Measurements from ENCODE around the gene ABCG1.

Gene ABCG1

DNA sequence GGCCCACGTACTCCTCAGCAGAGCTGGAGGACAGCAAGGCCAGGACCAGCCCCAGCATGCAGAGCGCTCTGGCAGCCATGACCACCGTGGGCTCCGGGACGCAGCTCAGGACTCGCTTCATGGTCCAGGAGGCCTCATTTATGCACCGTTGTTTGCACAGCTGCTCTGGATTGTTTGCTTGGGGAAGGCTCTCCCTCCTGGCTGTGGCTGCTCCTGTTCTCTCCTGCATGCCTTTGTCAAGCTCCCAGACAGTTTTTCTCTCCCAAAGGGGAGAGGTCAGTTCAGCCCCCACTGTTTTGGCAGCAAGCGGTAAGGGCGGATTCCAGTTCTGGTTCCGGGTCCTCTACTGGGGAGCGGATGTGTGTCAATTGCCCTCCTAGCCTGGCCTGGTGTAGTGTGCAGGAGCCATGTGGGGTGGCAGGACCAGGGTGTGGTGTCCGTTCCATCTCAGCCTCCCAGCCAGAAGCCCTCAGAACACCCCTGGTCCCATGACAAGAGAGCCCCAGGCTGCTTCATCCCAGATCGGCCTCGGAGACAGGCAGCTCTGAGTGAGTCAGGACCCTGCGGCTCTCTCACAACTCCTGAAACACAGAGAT lies 96.5 kb downstream of the ABCG1 start, which contains the start of gene TFF3:
TFF3 (minus strand) TSS at position 114 of the 596 bp plus-strand sequence; CDS start at position 79, 35 bp downstream.
- in situ Hi-C loops (cut with MboI; ENCODE audit: low pct_unique_long_range_greater_than_20kb, low sequenced_read_pairs, unreplicated experiment) = loop anchor here (10.0 kb wide), 1 partner anchor 129 kb away; no protein-coding TSS in a partner anchor
- TF ChIP-seq CTCF (IDR thresholded peaks at IDR 0.05; ENCODE audit: extremely low read depth, insufficient read depth, missing control alignments) = no peak
- DNase-seq (ENCODE audit: low spot score) = no peak

DNA sequence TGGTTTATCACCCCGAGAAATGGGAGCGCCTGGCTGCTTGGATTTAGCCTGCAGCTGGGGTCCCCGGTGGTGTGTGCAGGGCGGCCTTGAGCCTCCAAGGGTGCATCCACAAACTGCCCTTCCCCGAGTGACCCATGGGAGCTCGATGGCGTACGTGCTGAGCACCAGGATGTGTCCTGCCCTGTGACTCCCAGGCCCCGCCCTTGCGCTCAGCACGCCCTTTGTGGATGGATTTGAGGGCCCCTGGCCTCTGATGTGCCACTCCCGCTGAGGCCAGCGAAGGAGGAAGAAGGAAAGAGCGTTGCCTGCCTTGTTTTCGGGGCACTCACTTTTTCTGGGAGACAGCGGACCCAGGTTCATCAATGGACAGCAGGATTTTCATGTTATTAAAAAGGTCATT lies 98.0 kb downstream of the ABCG1 start:
- DNase-seq (ENCODE audit: low spot score) = no peak
- no peak for TF ChIP-seq CTCF (IDR thresholded peaks at IDR 0.05; ENCODE audit: extremely low read depth, insufficient read depth, missing control alignments)
- in situ Hi-C loops (cut with MboI; ENCODE audit: low pct_unique_long_range_greater_than_20kb, low sequenced_read_pairs, unreplicated experiment) = loop anchor here (10.0 kb wide), 1 partner anchor 128 kb away; no protein-coding TSS in a partner anchor

GRCh38 chr21:42317341-42317741 lies 98.4 kb downstream of the ABCG1 start:
- no peak for DNase-seq (ENCODE audit: low spot score)
- in situ Hi-C loops (cut with MboI; ENCODE audit: low pct_unique_long_range_greater_than_20kb, low sequenced_read_pairs, unreplicated experiment) = loop anchor here (10.0 kb wide), 1 partner anchor 127 kb away; no protein-coding TSS in a partner anchor
- TF ChIP-seq CTCF (IDR thresholded peaks at IDR 0.05; ENCODE audit: extremely low read depth, insufficient read depth, missing control alignments) = no peak

DNA sequence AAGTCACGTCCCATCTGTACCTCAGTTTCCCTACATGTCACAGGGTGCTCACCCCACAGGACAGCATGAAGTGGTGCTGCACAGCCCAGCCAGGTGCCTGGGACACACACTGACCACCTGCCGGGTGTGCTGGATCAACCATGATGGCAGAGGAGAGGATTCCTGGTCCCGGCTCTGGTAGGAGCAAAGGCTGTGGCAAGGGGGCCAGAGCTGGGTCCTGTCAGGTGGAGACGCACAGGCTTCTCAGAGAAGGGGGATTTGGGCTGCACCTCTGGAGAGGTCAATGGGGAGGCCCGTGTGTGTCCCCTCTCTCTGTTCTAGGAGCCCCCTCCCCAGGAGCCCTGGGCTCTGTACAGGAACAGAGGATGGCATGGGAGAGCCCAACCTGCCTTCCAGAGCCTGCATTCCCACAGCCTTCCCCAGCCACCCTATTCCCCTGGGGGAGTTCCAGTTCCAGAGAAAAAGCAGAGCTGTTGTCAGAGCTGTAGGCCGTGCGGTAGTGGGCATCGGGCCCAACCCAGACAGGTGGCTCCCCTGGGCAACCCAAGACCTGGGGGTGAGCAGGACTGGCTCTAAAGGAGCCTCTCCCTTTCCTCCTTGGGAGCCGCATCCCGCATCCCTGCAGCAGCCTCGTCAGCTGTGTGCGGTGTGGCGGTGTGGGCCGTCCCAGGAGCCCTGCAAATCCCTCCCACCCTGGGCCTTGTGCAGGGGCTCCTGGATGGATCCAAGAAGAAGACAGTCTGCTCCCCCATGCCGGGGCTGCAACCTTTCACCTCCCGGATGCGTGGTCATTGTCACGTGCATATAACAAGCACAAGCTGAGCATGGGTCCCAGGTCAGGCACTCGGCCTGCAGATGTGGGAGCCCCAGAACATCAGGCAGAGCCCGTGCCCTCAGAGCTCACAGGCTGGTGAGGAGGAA lies 99.1 kb downstream of the ABCG1 start:
- TF ChIP-seq CTCF (IDR thresholded peaks at IDR 0.05; ENCODE audit: extremely low read depth, insufficient read depth, missing control alignments) = no peak
- in situ Hi-C loops (cut with MboI; ENCODE audit: low pct_unique_long_range_greater_than_20kb, low sequenced_read_pairs, unreplicated experiment) = loop anchor here (10.0 kb wide), 1 partner anchor 127 kb away; no protein-coding TSS in a partner anchor
- no peak for DNase-seq (ENCODE audit: low spot score)

- no peak for DNase-seq (ENCODE audit: low spot score)
- TF ChIP-seq CTCF (IDR thresholded peaks at IDR 0.05; ENCODE audit: extremely low read depth, insufficient read depth, missing control alignments) = no peak
- in situ Hi-C loops (cut with MboI; ENCODE audit: low pct_unique_long_range_greater_than_20kb, low sequenced_read_pairs, unreplicated experiment) = loop anchor here (10.0 kb wide), 1 partner anchor 125 kb away; no protein-coding TSS in a partner anchor
These were observed 100.4 kb downstream of the ABCG1 start for GRCh38 chr21:42319376-42319775.

DNA sequence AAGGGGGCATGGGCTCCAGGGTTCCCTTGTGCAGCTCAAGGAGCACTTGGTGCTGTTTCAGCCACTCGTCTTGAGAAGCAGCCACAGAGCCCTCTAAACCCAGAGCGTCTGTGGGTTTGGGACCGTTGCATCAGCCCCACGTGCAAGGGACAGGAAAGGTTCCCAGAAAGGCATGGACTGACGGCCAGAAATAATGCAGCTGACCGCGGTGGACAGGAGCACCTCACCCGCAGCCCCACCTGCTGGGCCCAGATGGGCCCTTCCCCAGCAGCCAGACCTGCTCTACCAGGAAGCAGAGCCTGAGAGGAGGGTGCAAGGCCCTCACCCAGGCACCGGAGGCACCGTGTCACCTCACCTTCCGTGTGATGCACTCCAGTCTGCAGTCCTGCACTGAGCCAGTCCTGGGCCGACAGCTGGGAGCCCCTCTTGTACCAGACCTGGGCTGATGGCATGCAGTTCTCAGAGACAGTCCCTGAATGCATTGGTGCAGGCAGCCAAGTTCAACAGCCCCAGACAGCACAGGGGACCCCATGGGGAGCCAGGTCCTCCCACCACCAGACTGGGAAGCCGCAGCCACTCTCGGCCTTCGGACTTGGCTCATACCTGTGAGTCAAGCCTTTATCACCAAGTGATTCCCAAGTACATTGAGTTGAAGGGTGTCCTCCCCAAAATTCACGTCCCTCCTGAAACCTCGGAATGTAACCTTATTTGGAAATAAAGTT lies 101.1 kb downstream of the ABCG1 start:
- in situ Hi-C loops (cut with MboI; ENCODE audit: low pct_unique_long_range_greater_than_20kb, low sequenced_read_pairs, unreplicated experiment) = loop anchor here (10.0 kb wide), 1 partner anchor 125 kb away; no protein-coding TSS in a partner anchor
- no peak for TF ChIP-seq CTCF (IDR thresholded peaks at IDR 0.05; ENCODE audit: extremely low read depth, insufficient read depth, missing control alignments)
- no peak for DNase-seq (ENCODE audit: low spot score)
